ENCODE results near the gene KLHL22.

Gene KLHL22

GRCh38 chr22:20519558-20519957 lies 24.0 kb upstream of the KLHL22 start:
- no peak for TF ChIP-seq CTCF (IDR thresholded peaks at IDR 0.05; ENCODE audit: insufficient read depth, low read length, missing control alignments)
- ChIA-PET CTCF (interaction anchor here (0.6 to 1.6 kb wide), 2 partner anchors 10 to 44 kb away, joined by 3 to 6 read pairs; no protein-coding TSS in a partner anchor), POLR2A (interaction anchor here (1.0 to 1.4 kb wide), 2 partner anchors 10 to 12 kb away, joined by 3 to 5 read pairs; no protein-coding TSS in a partner anchor)
- DNase-seq (ENCODE audit: low read depth, low spot score): no peak
- H3K4me3 ChIP-seq (ENCODE audit: low read depth, low read length): no peak overlapping the region

GRCh38 chr22:20517841-20518592 lies 22.4 kb upstream of the KLHL22 start:
- ChIA-PET POLR2A (interaction anchor here (1.3 to 1.4 kb wide), 2 partner anchors 8 to 10 kb away, joined by 3 read pairs; no protein-coding TSS in a partner anchor), CTCF (interaction anchor here (0.7 to 1.6 kb wide), 5 partner anchors 8 to 50 kb away, joined by 3 to 6 read pairs (median 3); no protein-coding TSS in a partner anchor)
- no peak overlapping the region for H3K4me3 ChIP-seq (ENCODE audit: low read depth, low read length)
- DNase-seq (ENCODE audit: low read depth, low spot score): no peak
- no peak for TF ChIP-seq CTCF (IDR thresholded peaks at IDR 0.05; ENCODE audit: insufficient read depth, low read length, missing control alignments)

GRCh38 chr22:20517422-20517821 lies 21.8 kb upstream of the KLHL22 start:
- POLR2A ChIA-PET: interaction anchor here (1.3 to 1.4 kb wide), 2 partner anchors 9 kb away, joined by 3 read pairs; no protein-coding TSS in a partner anchor
- no peak for TF ChIP-seq CTCF (IDR thresholded peaks at IDR 0.05; ENCODE audit: insufficient read depth, low read length, missing control alignments)
- no peak overlapping the region for H3K4me3 ChIP-seq (ENCODE audit: low read depth, low read length)
- DNase-seq (ENCODE audit: low read depth, low spot score): no peak
- CTCF ChIA-PET: interaction anchor here (0.6 to 1.6 kb wide), 3 partner anchors 9 to 47 kb away, joined by 3 to 6 read pairs (median 3); no protein-coding TSS in a partner anchor

- no peak for DNase-seq (ENCODE audit: low read depth, low spot score)
- ChIA-PET CTCF (no interaction called here), POLR2A (no interaction called here)
- H3K4me3 ChIP-seq (ENCODE audit: low read depth, low read length): no peak overlapping the region
- no peak for TF ChIP-seq CTCF (IDR thresholded peaks at IDR 0.05; ENCODE audit: insufficient read depth, low read length, missing control alignments)
These were observed 20.8 kb upstream of the KLHL22 start for GRCh38 chr22:20516399-20516798.

- no peak for TF ChIP-seq CTCF (IDR thresholded peaks at IDR 0.05; ENCODE audit: insufficient read depth, low read length, missing control alignments)
- ChIA-PET CTCF (interaction anchor here (0.8 to 3.3 kb wide), 6 partner anchors 12 to 58 kb away, joined by 3 to 20 read pairs (median 4); no protein-coding TSS in a partner anchor), POLR2A (interaction anchor here (0.6 to 1.6 kb wide), 2 partner anchors 16 to 30 kb away, joined by 4 read pairs; no protein-coding TSS in a partner anchor)
- DNase-seq (ENCODE audit: low read depth, low spot score): peak; percentile 77
- H3K4me3 ChIP-seq (ENCODE audit: low read depth, low read length): no peak overlapping the region
These were observed 19.2 kb upstream of the KLHL22 start for GRCh38 chr22:20514658-20515406.
